Activated T-helper 2 cell treated with anti-CD3 and anti-CD28 coated beads, Interferon-gamma antibody, Interleukin-2, Interleukin-4, amounts not matched to agents 10 μg/mL and 5 μg/mL and 100 μg/mL, durations not matched to agents 14 hours and 24 hours and 36 hours (primary cell): ENCODE measurements around the gene CTBP1. TPM values are rescaled to one million over a fixed set of nuclear protein-coding genes. Genes with fewer than 3 reads are reported as not detected.

Experiments used
- DNase-seq: peaks from one replicate; pipeline ENCODE4 v3.0.0; 2021; ENCODE audit warnings: low spot score
- H3K27ac Mint-ChIP-seq: one replicate; pipeline ENCODE4 v1.8.0; 2021; ENCODE audit warnings: mixed read lengths
- H3K27me3 Mint-ChIP-seq: one replicate; pipeline ENCODE4 v1.8.0; 2021; ENCODE audit warnings: low read depth, mixed read lengths
- H3K36me3 Mint-ChIP-seq: one replicate; pipeline ENCODE4 v1.8.0; 2021; ENCODE audit warnings: low read depth, mixed read lengths
- H3K4me1 Mint-ChIP-seq: one replicate; pipeline ENCODE4 v1.8.0; 2021; ENCODE audit warnings: low read depth, mixed read lengths
- H3K4me3 Mint-ChIP-seq: one replicate; pipeline ENCODE4 v1.8.0; 2021; ENCODE audit warnings: low read depth, mild to moderate bottlenecking, moderate library complexity, mixed read lengths
- H3K9me3 Mint-ChIP-seq: one replicate; pipeline ENCODE4 v1.8.0; 2021; ENCODE audit warnings: mixed read lengths
- intact Hi-C: fragments of 100-400 bp; cut with micrococcal nuclease; formaldehyde crosslinking; loops from one replicate; pipeline ENCODE4 v1.15.1; 2023
- total RNA-seq: library from RNA; stranded (reverse); gene quantifications from 2 replicates; pipeline ENCODE4 v1.2.3, GENCODE V29; 2022

The CTBP1 gene
- total RNA-seq, 1 donor from 2014 or later = 194 TPM

- Mint-ChIP-seq H3K27me3 (no peaks in the 10 kb centered on the region), H3K9me3 (peaks cover 9% of the 10 kb centered on the region), H3K4me3 (peak overlapping the region; percentile 97), H3K4me1 (peaks cover 23% of the 10 kb centered on the region), H3K36me3 (peaks cover 10% of the 10 kb centered on the region), H3K27ac (peak overlapping the region; percentile 90)
- DNase-seq = no peak
- intact Hi-C loops = no loop called here
These were observed 42.2 kb upstream of the CTBP1 start for GRCh38 chr4:1291091-1291490.

GRCh38 chr4:1290165-1290977 lies 41.4 kb upstream of the CTBP1 start:
- intact Hi-C loops = no loop called here

GRCh38 chr4:1289207-1290164 lies 40.6 kb upstream of the CTBP1 start, which contains the start of gene MAEA:
Gene MAEA (plus strand): TSS chr4:1289891. CDS start chr4:1289914, 23 bp downstream.
- intact Hi-C loops = loop anchor here (1.0 to 5.0 kb wide), 4 partner anchors 42 to 157 kb away; partner anchors contain the start of genes CTBP1 and UVSSA
- H3K4me1 Mint-ChIP-seq = peaks cover 23% of the 10 kb centered on the region
- H3K4me3 Mint-ChIP-seq = peak within 1 kb of the TSS; percentile 97
- peak within 1 kb of the TSS; percentile 90 for H3K27ac Mint-ChIP-seq
- peaks cover 10% of the 10 kb centered on the region for H3K36me3 Mint-ChIP-seq
- peak; percentile 98 for DNase-seq
- peaks cover 9% of the 10 kb centered on the region for H3K9me3 Mint-ChIP-seq
- no peaks in the 10 kb centered on the region for H3K27me3 Mint-ChIP-seq

More at GRCh38 chr4:1290165-1290977, 41.4 kb upstream of the CTBP1 start:
- H3K27ac Mint-ChIP-seq = peak overlapping the region; percentile 90
- H3K9me3 Mint-ChIP-seq = peaks cover 9% of the 10 kb centered on the region
- H3K27me3 Mint-ChIP-seq = no peaks in the 10 kb centered on the region
- H3K4me3 Mint-ChIP-seq = peak overlapping the region; percentile 97
- peaks cover 23% of the 10 kb centered on the region for H3K4me1 Mint-ChIP-seq
- peaks cover 10% of the 10 kb centered on the region for H3K36me3 Mint-ChIP-seq
- DNase-seq = no peak

- Mint-ChIP-seq H3K27ac (peak overlapping the region; percentile 76), H3K9me3 (peaks cover 9% of the 10 kb centered on the region), H3K4me3 (peak overlapping the region; percentile 84), H3K36me3 (peaks cover 10% of the 10 kb centered on the region), H3K27me3 (no peaks in the 10 kb centered on the region), H3K4me1 (peaks cover 23% of the 10 kb centered on the region)
- no peak for DNase-seq
- intact Hi-C loops = loop anchor here (1.0 to 5.0 kb wide), 4 partner anchors 41 to 156 kb away; partner anchors contain the start of genes CTBP1 and UVSSA
These were observed 39.9 kb upstream of the CTBP1 start for GRCh38 chr4:1288786-1289185.

GRCh38 chr4:1285790-1286553 lies 37.0 kb upstream of the CTBP1 start:
- Mint-ChIP-seq H3K27me3 (no peaks in the 10 kb centered on the region), H3K36me3 (peaks cover 4% of the 10 kb centered on the region), H3K4me1 (peaks cover 10% of the 10 kb centered on the region), H3K4me3 (no peak overlapping the region), H3K9me3 (peaks cover 18% of the 10 kb centered on the region), H3K27ac (no peak overlapping the region)
- intact Hi-C loops = loop anchor here (5.0 kb wide), 3 partner anchors 39 to 154 kb away; partner anchors contain the start of gene CTBP1
- DNase-seq = peak; percentile 37

- no peak overlapping the region for H3K27ac Mint-ChIP-seq
- H3K36me3 Mint-ChIP-seq = peaks cover 4% of the 10 kb centered on the region
- intact Hi-C loops = loop anchor here (5.0 kb wide), 3 partner anchors 38 to 153 kb away; partner anchors contain the start of gene CTBP1
- no peaks in the 10 kb centered on the region for H3K27me3 Mint-ChIP-seq
- H3K4me3 Mint-ChIP-seq = no peak overlapping the region
- H3K4me1 Mint-ChIP-seq = peaks cover 6% of the 10 kb centered on the region
- DNase-seq = no peak
- peaks cover 18% of the 10 kb centered on the region for H3K9me3 Mint-ChIP-seq
These were observed 36.3 kb upstream of the CTBP1 start for GRCh38 chr4:1285151-1285789.

- Mint-ChIP-seq H3K9me3 (peaks cover 18% of the 10 kb centered on the region), H3K4me3 (no peak overlapping the region), H3K27me3 (no peaks in the 10 kb centered on the region), H3K4me1 (peaks cover 3% of the 10 kb centered on the region), H3K27ac (no peak overlapping the region), H3K36me3 (peaks cover 4% of the 10 kb centered on the region)
- DNase-seq = no peak
- intact Hi-C loops = no loop called here
These were observed 34.8 kb upstream of the CTBP1 start for GRCh38 chr4:1283711-1284110.

GRCh38 chr4:1279253-1279652 lies 30.3 kb upstream of the CTBP1 start:
- Mint-ChIP-seq H3K4me1 (no peaks in the 10 kb centered on the region), H3K27ac (no peak overlapping the region), H3K36me3 (no peaks in the 10 kb centered on the region), H3K4me3 (no peak overlapping the region), H3K27me3 (peaks cover 1% of the 10 kb centered on the region), H3K9me3 (peaks cover 8% of the 10 kb centered on the region)
- no peak for DNase-seq
- intact Hi-C loops = no loop called here

GRCh38 chr4:1277667-1278665 lies 29.0 kb upstream of the CTBP1 start:
- Mint-ChIP-seq H3K9me3 (peaks cover 8% of the 10 kb centered on the region), H3K27ac (no peak overlapping the region), H3K36me3 (no peaks in the 10 kb centered on the region), H3K27me3 (peaks cover 1% of the 10 kb centered on the region), H3K4me3 (no peak overlapping the region), H3K4me1 (no peaks in the 10 kb centered on the region)
- no peak for DNase-seq
- intact Hi-C loops = no loop called here

GRCh38 chr4:1276984-1277383 lies 28.1 kb upstream of the CTBP1 start:
- Mint-ChIP-seq H3K27me3 (peaks cover 1% of the 10 kb centered on the region), H3K4me1 (no peaks in the 10 kb centered on the region)

GRCh38 chr4:1274871-1275270 lies 25.9 kb upstream of the CTBP1 start:
- Mint-ChIP-seq H3K9me3 (peaks cover 5% of the 10 kb centered on the region), H3K4me3 (no peak overlapping the region), H3K27ac (no peak overlapping the region), H3K36me3 (no peaks in the 10 kb centered on the region), H3K4me1 (no peaks in the 10 kb centered on the region), H3K27me3 (peaks cover 1% of the 10 kb centered on the region)
- DNase-seq = no peak
- intact Hi-C loops = no loop called here

More at GRCh38 chr4:1276984-1277383, 28.1 kb upstream of the CTBP1 start:
- intact Hi-C loops = no loop called here
- Mint-ChIP-seq H3K9me3 (no peaks in the 10 kb centered on the region), H3K4me3 (no peak overlapping the region), H3K36me3 (no peaks in the 10 kb centered on the region), H3K27ac (no peak overlapping the region)
- DNase-seq = no peak
